ENCODE measurements around the gene TEAD1.

Gene TEAD1

DNA sequence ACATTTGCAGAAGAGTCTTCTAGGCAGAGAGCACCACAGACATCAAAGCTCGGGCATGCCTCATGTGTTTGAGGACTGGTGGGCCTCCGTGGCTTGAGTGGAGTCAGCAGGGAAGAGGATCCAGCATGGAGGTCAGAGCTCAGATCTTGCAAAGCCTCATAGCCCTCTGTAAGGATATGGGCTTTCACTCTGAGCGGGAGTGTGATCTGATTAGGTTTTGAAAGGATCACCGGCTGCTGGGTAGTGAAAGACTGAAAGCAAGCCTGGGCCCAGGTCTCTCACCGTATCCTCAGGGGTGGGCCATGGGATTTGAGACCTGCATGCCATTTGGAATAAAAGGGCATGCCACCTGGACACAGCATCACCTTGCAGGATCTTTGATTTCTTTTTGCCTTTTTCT lies 112.7 kb downstream of the TEAD1 start:
- intact Hi-C loops (cut with micrococcal nuclease) = no loop called here
- Mint-ChIP-seq H3K9me3 (no peaks in the 10 kb centered on the region), H3K27ac (no peak overlapping the region), H3K4me3 (no peak overlapping the region), H3K36me3 (ENCODE audit: low read depth) (no peaks in the 10 kb centered on the region), H3K27me3 (peaks cover 2% of the 10 kb centered on the region), H3K4me1 (ENCODE audit: low read depth) (no peaks in the 10 kb centered on the region)

DNA sequence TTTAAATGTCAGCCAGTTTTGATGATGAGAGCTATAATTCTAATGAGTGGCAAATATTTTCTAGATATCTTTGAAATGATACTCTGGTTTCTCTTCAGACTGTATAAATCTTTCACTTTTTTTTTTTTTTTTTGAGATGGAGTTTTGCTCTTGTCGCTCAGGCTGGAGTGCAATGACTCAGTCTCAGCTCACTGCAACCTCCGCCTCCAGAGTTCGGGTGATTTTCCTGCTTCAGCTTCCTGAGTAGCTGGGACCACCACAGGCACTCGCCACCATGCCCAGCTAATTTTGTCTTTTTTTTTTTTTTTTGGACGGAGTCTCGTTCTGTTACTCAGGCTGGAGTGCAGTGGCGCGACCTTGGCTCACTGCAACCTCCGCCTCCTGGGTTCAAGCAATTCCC lies 113.6 kb downstream of the TEAD1 start:
- Mint-ChIP-seq H3K9me3 (no peaks in the 10 kb centered on the region), H3K4me3 (no peak overlapping the region), H3K36me3 (ENCODE audit: low read depth) (no peaks in the 10 kb centered on the region), H3K27ac (no peak overlapping the region), H3K4me1 (ENCODE audit: low read depth) (no peaks in the 10 kb centered on the region), H3K27me3 (peaks cover 2% of the 10 kb centered on the region)
- intact Hi-C loops (cut with micrococcal nuclease) = no loop called here

DNA sequence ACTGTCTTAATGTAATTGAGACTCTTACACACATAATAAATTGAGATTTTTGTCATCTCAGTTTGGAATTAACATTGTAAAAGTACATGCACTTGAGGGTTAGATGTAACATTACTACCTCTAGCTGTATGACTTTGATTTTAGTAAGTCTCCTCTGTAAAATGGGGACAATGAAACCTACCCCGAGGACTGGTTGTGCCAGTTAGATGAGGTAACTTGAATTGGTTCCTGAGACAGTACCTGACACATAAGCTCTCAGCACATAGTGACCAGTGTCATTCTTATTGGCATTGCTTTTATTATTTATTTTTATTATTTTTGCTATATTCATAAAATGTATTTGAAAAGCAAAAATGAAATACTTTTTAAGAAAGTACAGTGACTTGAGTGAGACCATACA lies 114.8 kb downstream of the TEAD1 start:
- no peaks in the 10 kb centered on the region for H3K36me3 Mint-ChIP-seq (ENCODE audit: low read depth)
- H3K4me3 Mint-ChIP-seq = no peak overlapping the region
- H3K9me3 Mint-ChIP-seq = no peaks in the 10 kb centered on the region

DNA sequence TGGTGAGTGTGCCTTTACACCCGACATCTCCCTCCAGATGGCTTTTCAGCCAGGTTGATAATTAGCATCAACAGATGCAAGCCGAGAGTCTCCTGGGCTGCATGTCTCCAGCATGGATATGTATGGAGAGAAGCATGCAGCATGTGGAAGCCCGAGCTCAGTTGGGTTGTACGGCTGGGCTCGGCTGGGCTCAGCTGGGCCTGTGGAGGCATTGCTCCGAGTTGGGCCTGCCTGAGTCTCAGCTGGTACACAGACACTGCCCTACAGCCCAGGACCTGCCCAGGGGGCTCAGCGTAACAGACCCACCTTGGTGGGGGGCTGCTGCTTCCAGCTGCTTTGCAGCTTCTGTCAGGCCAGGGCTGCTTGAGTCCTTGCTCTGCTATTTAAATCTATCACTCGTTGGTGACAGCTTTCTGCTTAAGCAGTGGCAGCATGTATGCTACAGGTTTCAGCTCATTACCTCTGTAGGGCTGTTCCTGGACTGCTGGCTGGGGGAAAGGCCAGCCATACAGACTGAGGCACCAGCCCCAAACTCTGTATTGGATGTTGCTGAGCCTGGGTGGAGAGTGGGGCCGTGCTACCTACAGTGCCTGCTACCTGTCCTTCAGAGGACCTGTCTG lies 115.5 kb downstream of the TEAD1 start:
- intact Hi-C loops (cut with micrococcal nuclease) = no loop called here
- H3K9me3 Mint-ChIP-seq = no peaks in the 10 kb centered on the region
- no peak overlapping the region for H3K27ac Mint-ChIP-seq
- H3K4me1 Mint-ChIP-seq (ENCODE audit: low read depth) = no peaks in the 10 kb centered on the region
- H3K4me3 Mint-ChIP-seq = no peak overlapping the region
- peaks cover 2% of the 10 kb centered on the region for H3K27me3 Mint-ChIP-seq
- no peaks in the 10 kb centered on the region for H3K36me3 Mint-ChIP-seq (ENCODE audit: low read depth)

More for the DNA sequence above, 114.8 kb downstream of the TEAD1 start:
- intact Hi-C loops (cut with micrococcal nuclease) = no loop called here
- Mint-ChIP-seq H3K27ac (no peak overlapping the region), H3K27me3 (peaks cover 2% of the 10 kb centered on the region), H3K4me1 (ENCODE audit: low read depth) (no peaks in the 10 kb centered on the region)

DNA sequence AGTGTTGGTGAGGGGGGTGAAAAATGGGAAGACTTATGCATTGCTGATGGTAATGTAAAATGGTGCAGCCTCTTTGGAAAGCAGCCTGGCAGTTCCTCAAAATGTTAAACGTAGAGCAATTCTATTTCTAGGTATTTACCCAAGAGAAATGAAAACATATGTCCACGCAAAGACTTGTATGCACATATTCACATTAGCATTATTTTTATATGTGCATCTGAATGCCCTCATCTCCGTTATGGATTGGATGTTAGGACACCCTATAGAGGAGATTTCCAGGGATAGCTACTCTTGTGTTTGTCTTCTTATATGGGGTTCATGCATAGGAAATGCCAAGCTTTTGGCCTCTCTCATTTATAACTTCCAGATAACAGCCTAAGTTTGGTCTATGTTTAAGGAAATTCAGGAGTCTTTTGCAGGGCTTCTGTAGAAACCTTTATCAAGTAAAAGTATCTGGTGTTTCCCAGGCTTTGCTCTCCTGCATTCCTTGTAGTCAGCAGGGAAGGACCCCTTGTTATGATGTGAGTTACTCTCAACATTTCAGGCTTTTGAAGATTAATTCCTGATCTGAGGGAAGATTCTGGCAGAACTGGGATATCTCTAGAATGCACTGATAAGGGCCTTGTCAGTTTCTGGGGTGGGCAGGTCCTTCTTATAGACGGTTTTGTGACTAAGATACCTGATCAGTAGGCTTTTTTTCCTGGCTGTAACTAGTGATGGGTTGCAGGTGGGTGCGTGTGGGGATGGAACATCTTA lies 116.8 kb downstream of the TEAD1 start:
- Mint-ChIP-seq H3K36me3 (ENCODE audit: low read depth) (no peaks in the 10 kb centered on the region), H3K4me1 (ENCODE audit: low read depth) (no peaks in the 10 kb centered on the region), H3K4me3 (no peak overlapping the region), H3K27ac (no peak overlapping the region), H3K27me3 (peaks cover 2% of the 10 kb centered on the region), H3K9me3 (no peaks in the 10 kb centered on the region)
- intact Hi-C loops (cut with micrococcal nuclease) = no loop called here

DNA sequence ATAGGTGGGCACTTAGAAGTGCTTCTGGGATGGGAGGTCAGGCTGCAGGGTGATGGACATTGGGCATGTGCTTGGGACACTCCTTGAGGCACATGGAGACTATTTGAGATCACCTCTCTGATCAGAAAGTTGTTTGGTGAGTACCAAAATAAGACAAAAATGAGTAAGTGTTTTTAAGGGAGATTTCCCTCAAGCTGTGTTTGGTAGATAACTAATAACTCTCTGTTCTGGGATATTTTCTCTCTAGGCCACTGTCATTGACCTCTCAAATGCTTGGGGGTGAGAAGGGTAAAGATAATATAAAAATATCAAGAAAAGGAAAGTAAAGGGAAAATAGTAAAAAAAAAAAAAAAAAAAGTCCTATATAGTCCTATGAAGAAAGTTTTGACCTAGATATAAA lies 117.8 kb downstream of the TEAD1 start:
- intact Hi-C loops (cut with micrococcal nuclease) = no loop called here

DNA sequence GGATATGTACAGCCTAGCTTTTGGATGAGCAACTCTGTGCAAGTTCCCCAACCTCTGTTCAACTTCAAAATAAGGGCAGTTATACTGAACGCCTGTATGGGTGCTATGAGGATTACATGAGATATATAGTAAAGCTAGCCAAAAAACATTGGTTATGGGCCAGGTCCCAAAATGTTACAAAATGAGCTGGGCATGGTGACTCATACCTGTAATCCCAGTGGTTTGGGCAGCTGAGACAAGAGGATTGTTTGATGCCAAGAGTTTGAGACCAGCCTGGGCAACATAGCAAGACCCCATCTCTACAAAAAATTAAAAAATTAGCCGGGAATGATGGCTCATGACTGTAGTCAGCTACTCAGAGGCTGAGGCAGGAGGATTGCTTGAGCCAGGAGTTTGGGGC lies 118.4 kb downstream of the TEAD1 start:
- intact Hi-C loops (cut with micrococcal nuclease) = no loop called here
- no peaks in the 10 kb centered on the region for H3K4me1 Mint-ChIP-seq (ENCODE audit: low read depth)

More for the DNA sequence above, 117.8 kb downstream of the TEAD1 start:
- no peaks in the 10 kb centered on the region for H3K4me1 Mint-ChIP-seq (ENCODE audit: low read depth)
- H3K4me3 Mint-ChIP-seq = no peak overlapping the region
- no peak overlapping the region for H3K27ac Mint-ChIP-seq
- no peaks in the 10 kb centered on the region for H3K36me3 Mint-ChIP-seq (ENCODE audit: low read depth)
- no peaks in the 10 kb centered on the region for H3K27me3 Mint-ChIP-seq
- H3K9me3 Mint-ChIP-seq = no peaks in the 10 kb centered on the region

DNA sequence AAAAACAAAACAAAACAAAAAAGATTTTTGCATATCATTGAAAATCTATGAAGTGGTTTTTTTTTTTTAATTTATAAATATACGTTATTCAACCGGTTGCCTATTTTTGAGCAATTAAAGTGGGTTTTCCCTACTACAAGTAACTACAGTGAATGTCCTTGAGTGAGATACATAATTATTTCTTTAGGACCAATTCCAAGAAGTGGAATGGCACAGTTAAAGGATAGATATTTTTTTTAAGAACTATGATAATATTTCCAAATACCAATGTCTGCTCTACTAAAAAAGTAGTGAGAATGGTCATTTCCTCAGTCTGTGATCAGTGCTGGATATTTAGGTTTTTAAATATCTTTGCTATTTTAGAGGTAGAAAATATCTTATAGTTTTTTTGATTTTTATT lies 118.8 kb downstream of the TEAD1 start:
- Mint-ChIP-seq H3K27me3 (no peaks in the 10 kb centered on the region), H3K27ac (no peak overlapping the region)

More for the DNA sequence above, 118.4 kb downstream of the TEAD1 start:
- Mint-ChIP-seq H3K4me3 (no peak overlapping the region), H3K36me3 (ENCODE audit: low read depth) (no peaks in the 10 kb centered on the region), H3K27ac (no peak overlapping the region), H3K27me3 (no peaks in the 10 kb centered on the region), H3K9me3 (no peaks in the 10 kb centered on the region)

DNA sequence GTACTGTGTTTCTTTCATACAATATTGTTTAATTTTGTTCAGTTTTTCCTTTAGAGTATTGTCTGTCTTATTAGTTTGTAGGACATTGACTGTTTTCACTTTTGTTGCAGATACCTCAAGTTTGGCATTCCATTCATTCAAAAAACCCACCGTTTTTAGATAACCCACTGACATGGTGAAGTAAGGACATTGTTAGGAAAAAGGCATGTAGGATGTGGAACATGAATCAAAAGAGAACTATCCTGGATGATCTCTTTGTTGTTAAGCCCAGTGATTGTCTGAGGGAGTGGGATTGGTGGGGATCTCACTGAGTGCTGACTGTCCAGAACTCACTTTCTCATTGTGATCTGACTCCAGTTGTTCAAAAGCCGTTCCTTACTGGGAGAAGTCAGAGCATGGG lies 119.3 kb downstream of the TEAD1 start:
- Mint-ChIP-seq H3K4me1 (ENCODE audit: low read depth) (no peaks in the 10 kb centered on the region), H3K27ac (no peak overlapping the region), H3K9me3 (no peaks in the 10 kb centered on the region), H3K27me3 (no peaks in the 10 kb centered on the region), H3K36me3 (ENCODE audit: low read depth) (no peaks in the 10 kb centered on the region), H3K4me3 (no peak overlapping the region)
- intact Hi-C loops (cut with micrococcal nuclease) = no loop called here

More for the DNA sequence above, 118.8 kb downstream of the TEAD1 start:
- H3K36me3 Mint-ChIP-seq (ENCODE audit: low read depth) = no peaks in the 10 kb centered on the region
- H3K4me3 Mint-ChIP-seq = no peak overlapping the region
- intact Hi-C loops (cut with micrococcal nuclease) = no loop called here
- no peaks in the 10 kb centered on the region for H3K9me3 Mint-ChIP-seq
- H3K4me1 Mint-ChIP-seq (ENCODE audit: low read depth) = no peaks in the 10 kb centered on the region

DNA sequence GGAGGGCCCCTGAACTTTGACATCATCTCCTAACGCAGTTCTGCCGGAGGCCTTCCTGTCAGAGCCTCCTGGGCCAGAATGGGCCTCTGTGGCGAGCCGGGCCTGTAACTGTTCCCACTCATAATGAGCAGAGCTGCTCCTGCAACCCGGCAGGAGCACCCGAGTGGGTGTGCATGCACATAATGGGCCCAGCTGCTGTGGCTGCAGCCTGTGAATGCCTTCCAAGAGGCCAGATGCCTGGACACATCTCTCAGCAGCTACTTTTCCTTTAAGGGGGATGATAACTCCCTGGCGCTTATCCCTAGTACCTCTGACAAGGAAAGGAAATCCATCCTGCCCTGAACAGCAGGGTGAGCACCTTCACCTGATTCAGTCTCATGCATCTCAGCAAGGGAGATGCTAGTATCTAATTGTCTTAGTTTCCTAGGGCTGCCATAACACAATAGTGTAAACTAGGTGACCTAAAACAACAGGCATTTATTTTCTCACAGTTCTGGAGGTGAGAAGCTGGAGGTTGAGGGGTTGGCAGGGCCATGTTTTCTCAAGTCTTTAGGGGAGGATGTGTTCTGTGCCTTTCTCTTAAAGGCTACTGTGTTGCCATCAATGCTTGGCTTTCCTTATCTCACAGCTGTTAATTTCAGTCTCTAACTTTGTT lies 120.5 kb downstream of the TEAD1 start:
- Mint-ChIP-seq H3K4me1 (ENCODE audit: low read depth) (no peaks in the 10 kb centered on the region), H3K4me3 (no peak overlapping the region), H3K27me3 (peaks cover 1% of the 10 kb centered on the region), H3K9me3 (no peaks in the 10 kb centered on the region), H3K36me3 (ENCODE audit: low read depth) (no peaks in the 10 kb centered on the region), H3K27ac (no peak overlapping the region)
- intact Hi-C loops (cut with micrococcal nuclease) = no loop called here

DNA sequence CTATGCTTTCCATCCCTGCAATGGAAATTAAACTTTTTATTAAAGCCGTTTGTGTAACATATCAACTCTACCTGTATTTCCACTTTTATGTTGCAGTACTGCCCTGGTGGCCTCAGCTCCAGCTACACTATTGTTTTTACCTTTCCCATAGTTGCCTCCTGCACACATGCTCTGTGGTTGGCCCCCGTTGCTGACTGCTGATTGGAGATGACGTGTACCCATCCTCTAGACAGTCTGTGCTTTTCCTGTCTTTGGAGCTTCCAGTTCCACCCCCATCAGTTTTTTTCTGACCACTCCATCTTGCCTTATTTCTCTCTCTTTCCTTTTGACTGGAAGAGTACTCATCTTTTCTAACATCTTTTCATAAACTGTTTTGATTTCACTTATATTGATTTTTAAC lies 123.8 kb downstream of the TEAD1 start:
- H3K4me3 Mint-ChIP-seq = no peak overlapping the region
- H3K27ac Mint-ChIP-seq = no peak overlapping the region
- peaks cover 17% of the 10 kb centered on the region for H3K27me3 Mint-ChIP-seq
- no peaks in the 10 kb centered on the region for H3K9me3 Mint-ChIP-seq
- H3K36me3 Mint-ChIP-seq (ENCODE audit: low read depth) = no peaks in the 10 kb centered on the region
- no peaks in the 10 kb centered on the region for H3K4me1 Mint-ChIP-seq (ENCODE audit: low read depth)
- intact Hi-C loops (cut with micrococcal nuclease) = no loop called here

DNA sequence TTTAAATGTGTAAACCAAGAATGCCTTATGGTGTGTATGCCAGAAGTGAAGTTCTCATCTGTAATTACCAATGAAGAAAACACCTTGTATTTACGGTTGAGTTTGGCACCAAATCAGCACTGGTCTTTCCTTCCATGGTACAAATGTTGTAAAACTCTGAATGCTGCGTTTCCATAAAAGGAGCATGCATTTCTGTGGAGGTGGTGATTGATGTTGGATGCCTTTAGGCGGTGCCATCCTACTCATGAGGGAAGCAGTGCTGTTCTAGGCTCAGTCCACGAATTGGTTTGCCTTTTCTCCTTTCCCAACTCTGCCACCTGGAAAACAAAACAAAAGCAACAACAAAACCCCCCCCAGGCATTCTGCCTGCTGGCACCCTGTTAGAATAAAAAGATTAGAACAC lies 124.4 kb downstream of the TEAD1 start:
- no peak overlapping the region for H3K27ac Mint-ChIP-seq
- H3K36me3 Mint-ChIP-seq (ENCODE audit: low read depth) = no peaks in the 10 kb centered on the region
- no peaks in the 10 kb centered on the region for H3K4me1 Mint-ChIP-seq (ENCODE audit: low read depth)
- H3K9me3 Mint-ChIP-seq = no peaks in the 10 kb centered on the region
- H3K4me3 Mint-ChIP-seq = no peak overlapping the region
- H3K27me3 Mint-ChIP-seq = peaks cover 17% of the 10 kb centered on the region
- intact Hi-C loops (cut with micrococcal nuclease) = no loop called here

DNA sequence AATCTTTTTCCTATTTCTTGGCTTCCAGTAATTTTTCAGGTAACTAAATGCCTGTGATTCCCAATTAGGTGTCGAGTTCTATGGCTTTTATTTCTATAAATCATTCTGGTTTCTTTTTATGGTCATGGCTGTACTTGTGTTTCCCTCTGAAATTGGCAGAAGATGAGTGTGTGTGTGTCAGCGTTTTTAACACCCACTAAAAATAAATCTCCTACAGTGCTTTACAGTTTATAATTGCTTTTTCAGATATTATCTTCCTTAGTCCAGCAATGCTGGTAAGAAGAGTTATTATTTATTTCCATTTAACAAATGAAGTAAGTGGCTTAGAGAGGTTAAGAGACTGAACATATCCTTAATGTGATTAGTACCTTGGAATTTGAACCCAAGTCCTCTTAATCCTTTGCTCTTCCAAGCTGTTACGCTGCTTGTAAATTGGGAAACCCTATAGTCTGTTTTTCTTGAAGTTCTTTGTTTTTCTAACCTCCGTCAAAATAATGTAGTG lies 125.2 kb downstream of the TEAD1 start:
- Mint-ChIP-seq H3K4me1 (ENCODE audit: low read depth) (no peaks in the 10 kb centered on the region), H3K27me3 (peaks cover 19% of the 10 kb centered on the region), H3K9me3 (no peaks in the 10 kb centered on the region), H3K36me3 (ENCODE audit: low read depth) (no peaks in the 10 kb centered on the region), H3K4me3 (no peak overlapping the region), H3K27ac (no peak overlapping the region)
- intact Hi-C loops (cut with micrococcal nuclease) = no loop called here

DNA sequence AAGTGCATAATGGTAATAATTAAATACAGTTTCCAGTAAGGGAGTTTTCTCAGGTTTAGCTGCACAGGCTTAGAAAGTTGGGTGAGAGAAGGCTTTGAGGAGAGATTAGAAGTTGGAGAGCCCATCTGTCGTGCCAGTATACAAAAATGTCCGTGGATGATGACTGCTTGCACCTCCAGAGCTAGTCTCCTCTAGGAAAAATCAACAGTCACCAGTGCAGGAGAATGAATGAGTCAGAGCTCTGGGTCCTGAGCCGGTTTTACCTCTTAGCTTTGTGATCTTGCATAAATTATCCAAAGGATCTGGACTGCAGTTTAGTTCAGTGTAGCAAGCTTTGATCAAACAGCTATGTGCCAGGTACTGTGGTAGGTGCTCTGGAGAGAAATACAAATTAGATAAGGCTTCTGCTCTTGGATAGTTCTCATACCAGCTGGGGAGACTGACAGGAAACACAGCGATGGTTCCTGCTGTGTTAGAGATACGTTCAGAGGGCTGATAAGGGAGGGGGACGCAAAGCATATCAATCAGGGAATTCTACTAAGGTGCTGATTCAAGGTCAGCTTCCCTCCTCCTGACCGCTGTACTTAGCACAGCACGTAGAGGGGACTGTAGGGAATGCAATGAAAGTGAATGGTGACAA lies 125.9 kb downstream of the TEAD1 start:
- Mint-ChIP-seq H3K36me3 (ENCODE audit: low read depth) (no peaks in the 10 kb centered on the region), H3K27ac (no peak overlapping the region), H3K4me3 (no peak overlapping the region), H3K9me3 (no peaks in the 10 kb centered on the region), H3K27me3 (peaks cover 19% of the 10 kb centered on the region), H3K4me1 (ENCODE audit: low read depth) (no peaks in the 10 kb centered on the region)
- intact Hi-C loops (cut with micrococcal nuclease) = no loop called here

Measured in dendritic cell treated with granulocyte-macrophage colony-stimulating factor and Interleukin-4, amounts not matched to agents 40 ng/mL and 50 ng/mL, for 4 days (primary cell).